Hepatic stellate cell (primary cell): ENCODE data around the gene CDH13.

ENCODE experiments used
- DNase-seq: peaks from one replicate; pipeline ENCODE4 v3.0.0; 2011; ENCODE audit warnings: low spot score

CDH13 gene

DNA sequence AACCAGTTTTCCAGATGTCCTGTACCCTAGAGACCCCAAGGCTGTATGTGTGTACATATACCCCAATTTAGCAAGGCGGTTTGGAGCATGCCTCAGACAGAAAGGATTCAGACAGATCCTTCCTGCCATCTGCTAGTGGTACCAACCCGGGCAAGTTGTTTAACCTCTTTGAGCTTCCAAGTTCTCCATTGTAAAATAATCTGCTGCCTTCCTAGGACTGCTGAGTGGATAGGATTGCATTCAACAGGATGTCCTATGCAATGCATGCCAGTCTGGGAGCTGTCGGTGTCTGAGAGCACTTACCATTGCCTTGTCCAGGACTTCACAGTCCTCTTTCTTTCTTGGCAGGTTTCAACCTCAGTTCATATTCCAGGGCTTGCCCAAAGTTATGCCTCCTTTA is 1.9 kb downstream of the CDH13 start:
- no peak for DNase-seq

DNA sequence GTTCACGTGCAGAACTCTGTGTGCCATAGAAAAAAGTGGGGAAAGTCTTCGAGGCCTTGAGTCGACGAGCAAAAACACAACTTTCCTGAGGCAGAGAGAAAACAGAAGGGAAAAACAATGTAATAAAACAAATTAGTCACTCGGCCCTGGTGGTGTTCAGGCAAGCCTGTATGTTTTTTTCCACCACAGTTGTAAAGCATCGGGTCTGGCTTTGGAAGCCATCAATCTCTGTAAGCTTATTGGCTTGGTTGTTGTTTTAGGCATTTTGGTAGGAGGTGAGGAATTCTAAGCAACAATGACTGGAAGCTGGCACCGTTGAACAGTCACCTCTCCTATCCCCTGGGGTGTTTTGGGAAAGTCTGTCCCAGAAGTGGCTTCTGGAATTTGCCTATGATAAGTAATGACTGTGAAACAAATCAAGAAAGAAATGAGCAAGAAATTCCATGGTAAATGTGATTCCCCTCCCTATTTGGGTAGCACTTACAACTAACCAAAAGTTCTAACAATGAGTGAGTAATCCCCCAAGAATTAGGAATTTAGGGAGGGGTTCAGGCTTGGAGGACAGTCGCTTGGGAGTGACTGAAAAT is 2.8 kb downstream of the CDH13 start:
- DNase-seq = peak; percentile 77

DNA sequence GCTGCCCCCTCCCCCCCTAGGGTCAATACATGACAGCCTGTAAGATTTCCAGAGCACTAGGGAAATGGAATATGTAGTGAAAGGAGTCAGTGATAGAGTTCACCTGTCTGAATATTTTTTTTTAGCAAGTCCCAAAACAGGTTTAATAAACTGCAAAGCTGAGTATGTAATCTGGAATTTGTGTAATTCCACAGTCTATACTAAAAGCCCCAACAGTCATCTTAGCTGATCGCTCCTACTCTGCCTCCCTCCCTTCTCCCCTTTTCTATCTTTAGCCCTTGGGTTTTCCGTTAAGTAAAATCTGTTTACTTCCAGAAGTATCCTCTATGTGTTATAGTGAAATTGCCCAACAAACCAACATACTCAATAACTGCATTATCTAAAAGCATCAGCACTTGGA is 3.5 kb downstream of the CDH13 start:
- DNase-seq = peak; percentile 62

DNA sequence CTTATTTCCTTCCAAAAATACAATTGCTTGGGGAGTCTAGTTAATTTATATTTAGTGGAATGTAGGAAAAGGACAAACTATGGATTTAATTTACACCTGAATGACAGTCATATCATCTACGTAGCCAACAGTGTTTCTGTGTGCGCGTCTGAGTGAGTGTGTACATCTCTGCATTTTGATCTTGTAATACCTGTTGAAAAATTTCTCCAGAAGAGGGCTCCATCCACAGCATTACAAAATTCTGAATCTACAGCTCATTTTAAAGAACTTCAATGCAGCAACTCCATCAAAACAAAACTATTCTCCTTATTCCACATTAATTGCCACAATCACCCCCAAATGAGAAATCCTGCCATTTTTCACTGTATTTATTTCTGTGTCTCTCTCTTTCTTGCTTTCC is 3.9 kb downstream of the CDH13 start:
- DNase-seq = no peak

DNA sequence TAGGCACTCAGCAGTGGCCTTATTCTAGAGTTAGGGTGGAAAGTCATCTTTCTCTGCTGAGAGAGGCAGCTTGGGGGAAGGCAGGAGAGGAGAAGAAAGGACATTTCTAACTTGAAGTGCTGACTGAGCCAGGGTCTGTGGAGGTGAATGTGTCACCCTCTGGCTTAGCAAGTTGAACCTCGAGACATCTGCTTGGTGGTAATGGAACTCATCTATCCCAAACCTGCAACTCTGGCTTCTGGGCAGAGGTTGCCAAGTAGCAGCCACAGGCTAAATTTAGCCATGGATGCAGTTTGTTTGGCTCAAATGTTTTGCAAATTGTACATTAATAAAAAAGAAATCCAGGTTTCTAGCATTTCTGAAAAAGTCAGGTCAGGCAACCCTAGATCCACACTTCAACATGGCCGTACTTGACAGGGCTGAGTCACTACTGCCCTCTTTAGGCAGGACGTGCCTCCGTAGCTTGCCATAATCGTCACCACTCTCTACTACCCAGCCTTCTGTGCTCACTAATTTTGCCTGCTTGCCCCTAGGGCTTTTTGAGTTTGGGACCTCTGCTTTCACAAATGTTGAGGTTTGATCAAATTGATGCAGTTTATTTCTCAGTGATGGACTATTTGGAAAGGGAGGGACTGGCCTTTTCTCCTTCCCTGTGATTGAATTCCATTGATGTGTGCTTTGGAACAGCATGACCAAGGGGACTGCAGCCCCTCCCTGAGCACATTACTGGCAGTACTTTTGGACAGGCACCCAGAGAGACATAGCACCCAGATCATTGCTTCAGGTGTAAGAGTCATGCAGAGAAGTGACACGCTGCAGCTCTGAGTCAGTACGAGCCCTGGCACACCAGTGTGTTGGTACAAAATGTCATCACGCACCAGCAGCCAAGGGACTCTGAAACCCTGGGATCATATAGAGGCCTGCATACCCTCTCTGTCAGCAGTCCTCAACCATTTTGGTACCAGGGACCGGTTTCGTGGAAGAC is 5.2 kb downstream of the CDH13 start:
- no peak for DNase-seq

DNA sequence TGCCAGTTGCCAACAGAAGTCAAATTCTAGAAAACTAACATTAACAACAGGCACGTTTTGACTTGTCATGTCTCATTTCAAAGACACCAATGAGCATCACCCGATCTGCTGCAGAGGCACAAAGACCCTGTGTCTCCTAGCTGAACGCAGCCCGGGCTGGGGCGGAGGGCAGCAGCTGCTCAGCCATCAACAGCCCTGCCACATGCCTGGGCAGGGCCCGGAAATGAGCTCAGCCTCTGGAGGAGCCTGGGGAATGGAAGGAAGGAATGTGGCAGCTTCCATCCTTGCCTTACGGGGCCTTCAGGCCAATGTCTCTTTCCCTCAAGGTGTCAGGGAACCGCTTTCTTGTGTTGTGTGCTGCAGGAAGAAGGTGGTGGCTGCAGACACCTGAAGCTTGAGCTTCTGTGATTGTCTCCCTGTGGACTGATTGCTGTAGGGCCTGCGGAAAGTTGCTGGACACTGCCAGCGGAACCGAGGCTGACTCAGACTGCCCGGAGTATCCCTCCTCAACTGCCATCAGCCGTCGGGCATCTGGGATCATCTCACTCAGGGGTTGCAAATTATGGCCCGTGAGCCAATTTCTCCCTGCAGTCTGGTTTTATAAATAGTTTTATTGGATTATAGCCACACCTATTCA is 7.3 kb downstream of the CDH13 start:
- DNase-seq = no peak

DNA sequence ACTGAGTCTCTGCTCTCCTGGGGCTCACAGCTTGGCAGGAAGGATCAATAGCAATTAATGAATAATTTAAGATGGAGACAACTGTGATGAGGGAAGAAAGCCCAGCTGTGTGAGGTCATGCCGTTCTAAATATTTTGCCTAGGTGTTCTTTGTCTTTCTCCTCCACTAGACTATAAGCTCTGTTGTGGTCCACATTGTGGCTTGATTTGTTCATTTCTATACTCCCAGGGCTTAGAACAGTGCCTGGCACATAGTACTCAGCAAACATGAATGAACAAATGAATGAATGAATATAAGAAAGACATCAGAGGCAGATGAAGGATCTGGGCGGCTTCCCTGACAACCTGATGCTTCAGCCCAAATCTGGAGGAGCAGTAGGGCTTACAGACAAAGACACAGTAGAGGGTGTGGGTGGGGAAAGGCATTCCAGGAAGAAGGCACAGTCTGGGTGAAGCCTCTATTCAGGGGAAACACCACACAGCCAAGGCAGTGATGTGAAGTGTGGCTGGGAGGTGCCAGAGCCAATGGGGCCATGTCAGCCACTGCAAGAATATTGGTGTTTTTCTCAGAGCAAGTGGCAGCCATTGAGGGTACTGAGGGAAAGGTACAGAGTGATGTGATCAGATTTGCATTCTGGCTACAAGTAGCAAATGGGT is 8.3 kb downstream of the CDH13 start:
- DNase-seq = no peak

DNA sequence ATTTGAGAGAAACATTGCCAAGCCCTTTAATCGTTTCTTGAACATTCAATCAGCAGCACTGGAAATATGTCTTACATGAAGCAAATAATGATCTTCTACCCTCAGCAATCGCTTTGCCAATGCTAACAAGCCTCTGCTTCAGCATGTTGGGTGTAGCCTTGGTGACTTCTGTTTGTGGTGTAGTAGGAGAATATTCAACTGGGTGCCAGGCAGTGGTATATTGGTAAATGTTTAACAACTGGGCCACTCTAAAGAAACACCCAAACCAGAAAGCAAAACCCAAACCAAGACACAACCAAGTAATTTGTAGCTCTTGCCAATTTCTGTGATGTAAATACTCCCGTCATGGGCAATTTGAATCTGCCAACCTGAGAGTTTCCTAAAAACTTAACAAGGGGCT is 9.7 kb downstream of the CDH13 start:
- DNase-seq = no peak

DNA sequence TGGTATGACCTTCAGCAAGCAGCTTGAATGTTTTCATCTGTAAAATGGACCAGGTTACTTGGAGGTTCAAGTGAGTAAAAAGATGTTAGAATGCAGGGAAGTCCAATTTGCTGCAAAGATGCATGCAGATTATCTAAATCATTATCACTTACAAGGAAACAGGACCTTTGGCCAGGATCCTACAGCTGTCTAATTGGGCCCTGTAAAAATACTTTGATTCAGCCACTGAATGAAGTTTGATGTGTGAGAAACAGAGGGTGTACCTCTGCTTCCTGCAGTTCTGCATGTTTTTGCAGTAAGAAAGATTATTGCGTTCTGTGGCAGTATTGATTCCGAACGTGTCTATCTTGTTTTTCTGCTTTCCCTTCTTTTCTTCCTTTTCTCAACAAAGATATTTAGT is 10.2 kb downstream of the CDH13 start:
- DNase-seq = no peak

DNA sequence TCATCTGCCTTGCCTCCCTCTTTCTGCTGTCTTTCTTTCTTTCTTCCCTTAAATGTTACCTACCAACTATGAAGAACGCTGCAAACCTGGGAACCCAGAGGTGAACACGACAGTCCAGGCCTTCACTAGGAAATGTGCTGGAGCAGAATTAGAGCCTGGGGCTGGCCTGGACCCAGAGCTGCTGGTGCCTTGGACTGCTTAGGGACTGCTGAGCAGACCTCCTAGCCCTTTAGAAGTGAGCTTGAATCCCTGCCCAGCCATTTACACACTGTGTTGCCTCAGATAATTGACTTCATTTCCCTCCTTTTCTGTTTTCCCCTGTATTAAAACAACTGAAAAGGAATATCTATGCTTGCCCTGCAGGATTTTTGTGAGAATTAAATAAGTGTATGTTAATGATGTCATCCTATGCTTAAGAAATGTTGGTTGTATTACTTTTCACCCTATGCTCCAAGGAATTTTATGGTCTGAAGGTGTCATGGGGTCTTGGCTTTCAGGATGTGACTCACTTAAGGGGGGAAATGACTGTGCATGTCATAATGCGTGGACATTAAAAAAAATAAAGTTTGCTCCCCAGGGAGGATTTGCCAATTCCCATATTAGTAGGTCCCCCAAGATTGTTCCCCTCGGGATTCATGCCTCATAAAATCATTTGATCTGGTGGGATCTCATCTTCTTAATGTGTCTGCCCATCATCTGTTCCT is 11.5 kb downstream of the CDH13 start:
- peak; percentile 76 for DNase-seq

DNA sequence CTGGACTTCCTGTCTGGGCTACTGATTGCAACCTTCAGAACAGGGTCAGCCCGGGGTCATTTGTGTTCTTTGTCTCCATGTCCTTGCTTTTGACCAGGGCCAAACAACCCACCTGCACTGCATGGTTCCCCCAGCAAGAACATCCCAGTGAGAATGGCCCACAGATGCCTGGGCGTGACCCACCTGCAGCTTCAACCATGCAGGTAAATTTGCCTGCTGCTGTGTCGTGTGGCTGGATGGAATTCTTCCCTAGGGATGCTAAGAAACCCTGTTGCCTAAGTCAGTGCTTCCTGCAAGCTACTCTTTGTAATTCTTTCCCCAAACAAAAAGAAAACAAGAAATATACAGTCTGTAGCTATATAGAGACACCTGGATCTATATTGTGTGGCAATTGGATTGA is 12.5 kb downstream of the CDH13 start:
- no peak for DNase-seq

DNA sequence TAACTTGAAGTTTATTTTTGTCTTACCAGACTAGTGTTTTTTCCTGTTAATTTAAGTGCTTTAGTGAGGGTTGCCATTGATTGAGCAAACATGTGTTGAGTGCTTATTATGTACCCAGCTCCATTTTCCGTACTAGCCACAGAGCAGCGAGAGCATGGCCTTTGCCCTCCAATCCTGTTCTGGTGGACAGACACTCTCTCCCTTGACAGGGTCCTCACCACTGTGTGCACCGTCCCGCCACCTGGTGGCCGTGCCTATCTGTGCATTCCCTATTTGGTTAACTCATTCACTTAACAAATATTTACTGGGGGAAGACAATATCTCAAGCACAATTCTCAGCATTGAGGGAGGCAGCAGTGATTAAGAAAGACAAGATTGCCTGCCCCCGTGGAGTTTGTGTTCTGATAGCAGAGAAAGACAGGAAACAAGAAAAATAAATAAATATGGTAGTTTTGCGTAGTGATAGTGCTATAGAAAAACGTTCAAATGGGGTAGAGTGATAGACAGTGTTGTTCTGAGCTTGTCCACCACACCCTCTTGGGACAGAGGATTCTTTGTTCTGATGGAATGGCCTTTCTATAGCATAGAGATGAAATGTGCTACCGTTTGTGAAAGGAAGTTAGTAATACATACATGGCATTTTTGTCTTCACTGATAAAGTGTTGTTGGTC is 13.0 kb downstream of the CDH13 start:
- DNase-seq = no peak

DNA sequence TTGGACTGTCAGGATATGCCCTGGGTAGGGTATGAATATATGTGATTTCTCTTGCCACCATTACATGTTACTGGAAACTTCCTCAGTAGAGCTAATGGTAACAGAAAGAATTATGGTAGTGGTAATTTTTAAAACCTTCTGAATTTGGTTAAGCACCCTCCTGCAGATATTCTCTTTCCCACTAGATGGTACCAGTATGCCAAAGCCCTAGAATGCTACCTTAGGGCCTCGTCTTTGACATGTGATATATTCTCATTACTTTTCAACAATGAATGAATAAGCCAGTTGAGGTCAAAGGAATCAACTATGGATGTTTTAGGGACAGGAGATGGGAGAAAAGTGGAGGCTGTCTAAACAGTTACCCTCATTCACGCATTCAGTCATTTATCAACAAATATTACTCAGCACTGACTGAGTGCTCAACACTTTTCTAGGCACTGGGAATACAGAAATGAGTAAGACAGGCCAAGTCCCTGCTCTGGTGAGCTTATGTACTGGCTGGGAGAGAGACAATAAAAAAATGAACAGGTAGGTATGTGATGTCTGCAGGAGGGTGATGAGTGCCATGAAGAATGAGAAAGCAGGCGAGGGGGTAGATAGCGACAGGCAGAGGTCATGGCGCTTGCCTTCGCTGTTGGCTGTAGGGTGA is 14.7 kb downstream of the CDH13 start:
- no peak for DNase-seq

DNA sequence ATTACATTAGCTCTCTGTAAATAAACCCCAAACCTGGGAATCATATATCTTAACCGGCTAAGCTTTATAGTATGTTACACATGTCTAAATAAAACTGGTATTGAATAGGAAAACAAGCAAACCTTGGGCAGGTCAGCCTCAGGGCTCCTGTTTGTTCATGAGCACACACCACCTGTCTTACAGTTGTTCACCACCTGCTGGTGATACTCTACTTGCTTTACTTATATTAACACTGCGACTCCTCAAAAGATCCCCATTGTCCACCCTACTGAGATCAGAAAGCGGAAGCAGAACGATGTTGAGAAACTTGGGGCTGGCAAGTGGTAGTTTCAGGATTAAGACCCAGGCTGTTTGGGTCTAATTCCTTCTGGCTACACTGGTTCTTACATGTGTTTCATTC is 16.4 kb downstream of the CDH13 start:
- DNase-seq = no peak

DNA sequence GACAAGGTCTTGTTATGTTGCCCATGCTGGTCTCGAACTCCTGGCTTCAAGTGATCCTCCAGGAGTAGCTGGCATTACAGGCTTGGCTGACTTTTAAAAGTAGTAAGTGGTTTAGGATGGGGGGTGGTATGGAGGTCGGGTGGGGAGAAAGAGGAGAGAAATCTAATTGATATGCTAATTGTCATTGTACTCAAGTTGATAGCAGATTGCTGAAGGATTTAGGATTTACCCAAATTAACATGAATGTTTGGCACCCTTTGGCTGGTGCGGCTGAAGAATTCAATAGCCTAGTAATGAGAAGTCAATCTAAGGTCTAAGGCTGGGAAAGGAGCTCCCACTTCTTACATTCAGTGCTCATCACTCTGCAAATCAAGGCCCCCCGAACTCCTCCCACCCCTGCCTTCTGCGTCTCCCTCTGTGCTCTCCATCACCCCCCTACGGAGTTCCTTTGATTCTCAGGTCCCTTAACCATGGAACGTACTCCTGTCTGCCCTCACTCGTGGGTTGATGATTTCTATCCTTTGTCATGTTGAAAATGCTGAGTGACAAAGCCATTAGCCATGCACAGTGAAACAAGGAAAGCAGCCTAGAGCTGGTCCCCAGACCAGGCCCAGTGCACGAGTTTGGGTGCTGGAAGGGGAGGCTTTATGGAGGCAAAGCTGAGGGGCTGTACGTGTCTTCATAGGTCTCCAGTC is 17.3 kb downstream of the CDH13 start:
- no peak for DNase-seq

DNA sequence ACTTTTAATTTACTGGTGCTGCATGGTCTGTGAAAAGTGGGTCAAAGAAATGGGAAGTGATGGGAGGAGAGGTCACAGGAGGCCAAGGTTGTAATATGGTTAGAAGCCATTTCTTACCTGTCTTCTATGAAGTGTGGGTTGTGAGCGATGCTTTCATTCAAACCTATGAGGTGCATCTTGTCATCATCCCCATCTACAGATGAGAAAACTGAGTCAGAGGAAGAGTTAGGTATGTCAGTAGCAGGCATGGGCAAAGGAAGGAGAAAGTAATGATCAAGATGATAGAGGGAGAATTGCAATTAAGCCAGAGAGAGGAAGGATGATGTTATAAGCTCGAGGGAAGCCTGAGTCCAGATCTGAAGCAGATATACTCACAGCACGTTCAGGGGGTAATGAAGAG is 19.7 kb downstream of the CDH13 start:
- DNase-seq = no peak

DNA sequence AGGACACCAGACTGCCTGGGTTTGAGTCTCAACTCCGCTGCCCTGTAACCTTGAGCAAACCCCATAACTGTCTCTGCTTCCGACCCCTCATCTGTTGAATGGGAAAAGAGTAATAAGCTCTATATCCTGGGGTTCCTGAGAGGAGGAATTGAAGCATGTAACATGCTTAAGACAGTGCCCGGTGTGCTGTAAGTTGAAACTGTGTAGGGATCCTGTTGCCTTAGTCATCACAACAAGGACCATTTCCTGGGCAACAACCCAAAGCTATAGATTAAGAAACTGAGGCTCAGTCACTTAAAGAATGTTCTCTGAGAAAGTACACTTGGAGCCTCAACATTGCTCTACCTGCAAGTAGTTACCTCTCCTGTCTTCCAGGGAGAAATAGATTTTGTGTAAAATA is 23.0 kb downstream of the CDH13 start:
- DNase-seq = no peak

DNA sequence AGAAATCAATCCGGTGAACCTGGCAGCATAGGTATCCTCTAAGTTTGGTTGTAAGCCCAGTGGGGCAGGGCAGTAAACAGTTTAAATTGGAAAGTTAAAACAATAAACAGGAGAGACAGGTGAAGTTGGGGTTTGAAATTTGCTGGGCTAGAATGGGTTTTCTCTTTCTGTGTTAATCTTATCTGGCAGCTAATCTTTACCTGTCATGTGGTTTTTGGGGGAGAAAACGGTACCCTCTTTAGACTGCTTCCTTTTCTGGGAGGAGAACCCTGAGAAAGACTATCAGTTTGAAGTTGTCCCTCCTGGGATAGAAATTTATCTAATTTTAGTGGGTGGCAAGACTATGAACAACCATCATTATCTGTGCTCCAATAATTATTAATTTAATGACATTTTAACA is 24.0 kb downstream of the CDH13 start:
- DNase-seq = no peak

DNA sequence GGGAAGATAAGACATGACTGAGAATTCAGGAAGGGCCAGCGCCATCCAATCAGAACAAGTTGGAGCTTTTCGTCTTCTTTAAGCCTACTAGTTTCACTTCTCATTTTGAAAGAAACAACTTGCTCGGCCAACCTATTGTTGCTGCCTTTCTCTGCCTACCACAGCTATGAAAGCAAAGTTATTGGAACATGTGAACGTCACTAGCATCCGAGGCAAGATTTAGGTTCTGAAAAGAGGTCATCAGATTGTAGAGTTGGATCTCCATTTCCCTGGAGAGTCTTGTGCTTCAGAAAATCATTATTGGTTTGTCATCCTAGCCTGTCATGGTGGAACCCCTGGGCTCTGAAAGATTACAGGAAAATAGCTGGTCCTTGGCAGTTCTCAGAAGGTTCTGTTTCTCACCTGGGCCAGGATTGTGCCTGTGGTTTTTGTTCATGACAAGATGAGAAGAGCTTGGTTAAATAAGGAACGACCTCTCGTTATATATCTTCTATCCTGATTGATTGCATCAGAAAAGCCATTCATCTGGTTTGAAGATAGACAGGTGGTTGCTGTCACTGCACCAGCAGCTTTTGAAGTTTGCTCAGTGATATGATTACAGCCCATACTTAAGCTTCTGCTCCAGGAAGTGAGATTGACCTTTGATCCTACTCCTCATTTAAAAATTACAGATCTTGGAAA is 25.3 kb downstream of the CDH13 start:
- DNase-seq = no peak

DNA sequence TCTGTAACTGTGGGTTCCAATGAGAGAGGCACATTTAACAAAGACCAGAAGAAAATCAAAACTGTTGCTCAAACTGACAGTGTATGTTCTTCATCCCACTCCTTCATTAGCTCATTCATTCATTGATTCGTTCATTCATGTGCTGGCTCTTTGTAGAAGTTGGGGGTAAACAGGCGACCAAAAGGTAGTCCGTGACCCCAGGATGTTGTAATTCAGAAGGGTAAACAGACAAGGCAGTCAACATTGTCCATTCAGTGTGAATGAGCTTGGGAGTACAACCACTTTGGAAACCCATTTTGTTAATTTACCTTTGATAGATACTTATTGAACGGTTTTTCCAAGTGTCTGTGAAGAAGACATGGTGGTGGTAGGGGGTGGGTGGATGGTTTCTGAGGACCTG is 26.1 kb downstream of the CDH13 start:
- DNase-seq = no peak
